Activated CD8-positive, alpha-beta memory T cell treated with anti-CD3 and anti-CD28 coated beads, Interleukin-2, amount 50 U/mL, for 48 hours (primary cell): ENCODE results near the gene ADAMTSL5.
"Not testable (repeated sequence)": the region's sequence is repeated elsewhere in the genome, so short reads cannot be mapped to it uniquely, and the experiment has no call there.

Experiments
- DNase-seq: peaks from one replicate; pipeline ENCODE4 v3.0.0-alpha.2; 2020

The ADAMTSL5 gene

GRCh38 chr19:1512671-1513498 is at the start of gene ADAMTSL5:
Gene ADAMTSL5, minus strand, starts transcription at chr19:1513019. Its CDS starts 2,076 bp downstream, at chr19:1510943.
- peak; percentile 87 for DNase-seq

GRCh38 chr19:1561236-1561842 is 48.5 kb upstream of the ADAMTSL5 start:
- no peak for DNase-seq

GRCh38 chr19:1560286-1560882 is 47.6 kb upstream of the ADAMTSL5 start:
- no peak for DNase-seq

- DNase-seq = no peak
Observed at GRCh38 chr19:1558552-1558951, 45.7 kb upstream of the ADAMTSL5 start.

- no peak for DNase-seq
Observed at GRCh38 chr19:1556390-1557070, 43.7 kb upstream of the ADAMTSL5 start.

GRCh38 chr19:1555487-1556389 is 42.9 kb upstream of the ADAMTSL5 start:
- DNase-seq = no peak

- DNase-seq = no peak
Observed at GRCh38 chr19:1554968-1555367, 42.1 kb upstream of the ADAMTSL5 start.

GRCh38 chr19:1553415-1553814 is 40.6 kb upstream of the ADAMTSL5 start:
- DNase-seq = no peak

- DNase-seq = no peak
Observed at GRCh38 chr19:1551068-1552040, 38.5 kb upstream of the ADAMTSL5 start.

- no peak for DNase-seq
Observed at GRCh38 chr19:1549332-1549945, 36.6 kb upstream of the ADAMTSL5 start.

- no peak for DNase-seq
Observed at GRCh38 chr19:1540365-1540925, 27.6 kb upstream of the ADAMTSL5 start.

GRCh38 chr19:1539749-1540148 is 26.9 kb upstream of the ADAMTSL5 start:
- DNase-seq = not testable (repeated sequence)

- no peak for DNase-seq
Observed at GRCh38 chr19:1538978-1539377, 26.2 kb upstream of the ADAMTSL5 start.

- not testable (repeated sequence) for DNase-seq
Observed at GRCh38 chr19:1535699-1536098, 22.9 kb upstream of the ADAMTSL5 start.

GRCh38 chr19:1534972-1535371 is 22.2 kb upstream of the ADAMTSL5 start:
- no peak for DNase-seq

- DNase-seq = no peak
Observed at GRCh38 chr19:1533510-1534150, 20.8 kb upstream of the ADAMTSL5 start.

GRCh38 chr19:1532003-1532402 is 19.2 kb upstream of the ADAMTSL5 start:
- DNase-seq = no peak

- DNase-seq = no peak
Observed at GRCh38 chr19:1531587-1531986, 18.8 kb upstream of the ADAMTSL5 start.

GRCh38 chr19:1530856-1531255 is 18.0 kb upstream of the ADAMTSL5 start:
- not testable (repeated sequence) for DNase-seq

- DNase-seq = no peak
Observed at GRCh38 chr19:1529430-1529816, 16.6 kb upstream of the ADAMTSL5 start.
